LNCAP (cell line): ENCODE measurements around the gene PTPRF.

ENCODE experiments used
- TF ChIP-seq, protein P1 (sequence below): fragments of 450-650 bp; IDR thresholded peaks from 2 replicates; pipeline ENCODE4 v1.5.1; 2017; ENCODE audit warnings: mild to moderate bottlenecking

Gene PTPRF

DNA sequence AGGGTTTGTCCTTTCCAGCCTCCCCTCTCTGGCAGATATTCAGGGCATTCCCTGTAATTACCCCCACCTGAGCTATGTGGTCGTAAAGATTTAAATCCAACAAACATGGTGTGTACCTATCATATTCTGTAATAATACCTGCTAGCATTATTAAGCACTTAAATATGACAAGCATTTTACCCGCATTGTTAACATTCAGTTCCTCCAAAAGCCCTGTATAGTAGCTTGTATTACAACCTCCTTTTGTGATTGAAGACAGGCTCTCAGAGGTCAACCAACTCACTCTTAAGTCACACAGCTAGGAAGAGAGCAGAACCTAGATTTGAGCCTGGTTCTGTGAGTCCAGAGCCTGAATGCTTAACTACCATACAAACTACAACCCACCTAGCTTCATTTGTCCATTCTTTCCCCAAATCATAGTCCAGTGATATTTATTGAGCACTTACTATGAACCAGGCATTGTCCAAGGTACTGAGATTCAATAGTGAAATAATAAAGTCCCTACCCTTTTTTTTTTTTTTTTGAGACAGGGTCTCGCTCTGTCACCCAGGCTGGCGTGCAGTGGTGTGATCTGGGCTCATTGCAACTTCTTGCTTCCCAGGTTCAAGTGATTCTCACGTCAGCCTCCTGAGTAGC, 105.4 kb downstream of the PTPRF start:
- TF ChIP-seq, protein P1, sequence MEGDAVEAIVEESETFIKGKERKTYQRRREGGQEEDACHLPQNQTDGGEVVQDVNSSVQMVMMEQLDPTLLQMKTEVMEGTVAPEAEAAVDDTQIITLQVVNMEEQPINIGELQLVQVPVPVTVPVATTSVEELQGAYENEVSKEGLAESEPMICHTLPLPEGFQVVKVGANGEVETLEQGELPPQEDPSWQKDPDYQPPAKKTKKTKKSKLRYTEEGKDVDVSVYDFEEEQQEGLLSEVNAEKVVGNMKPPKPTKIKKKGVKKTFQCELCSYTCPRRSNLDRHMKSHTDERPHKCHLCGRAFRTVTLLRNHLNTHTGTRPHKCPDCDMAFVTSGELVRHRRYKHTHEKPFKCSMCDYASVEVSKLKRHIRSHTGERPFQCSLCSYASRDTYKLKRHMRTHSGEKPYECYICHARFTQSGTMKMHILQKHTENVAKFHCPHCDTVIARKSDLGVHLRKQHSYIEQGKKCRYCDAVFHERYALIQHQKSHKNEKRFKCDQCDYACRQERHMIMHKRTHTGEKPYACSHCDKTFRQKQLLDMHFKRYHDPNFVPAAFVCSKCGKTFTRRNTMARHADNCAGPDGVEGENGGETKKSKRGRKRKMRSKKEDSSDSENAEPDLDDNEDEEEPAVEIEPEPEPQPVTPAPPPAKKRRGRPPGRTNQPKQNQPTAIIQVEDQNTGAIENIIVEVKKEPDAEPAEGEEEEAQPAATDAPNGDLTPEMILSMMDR: no peak

DNA sequence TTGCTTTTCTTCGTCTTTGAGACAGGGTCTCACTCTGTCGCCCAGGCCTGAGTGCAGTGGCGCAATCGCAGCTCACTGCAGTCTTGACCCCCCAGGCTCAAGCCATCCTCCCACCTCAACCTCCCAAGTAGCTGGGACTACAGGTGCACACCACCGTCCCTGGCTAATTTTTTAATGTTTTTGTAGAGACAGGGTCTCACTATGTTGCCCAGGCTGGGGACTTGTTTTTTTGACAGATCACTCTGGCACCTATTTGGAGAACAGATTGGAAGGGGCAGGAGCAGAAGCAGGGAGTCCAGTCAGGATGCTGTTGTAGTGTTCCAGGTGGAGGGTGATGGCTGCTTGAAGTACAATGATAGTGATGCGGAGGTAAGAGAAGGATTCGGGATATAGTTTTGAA, 106.6 kb downstream of the PTPRF start:
- TF ChIP-seq, protein P1: no peak

DNA sequence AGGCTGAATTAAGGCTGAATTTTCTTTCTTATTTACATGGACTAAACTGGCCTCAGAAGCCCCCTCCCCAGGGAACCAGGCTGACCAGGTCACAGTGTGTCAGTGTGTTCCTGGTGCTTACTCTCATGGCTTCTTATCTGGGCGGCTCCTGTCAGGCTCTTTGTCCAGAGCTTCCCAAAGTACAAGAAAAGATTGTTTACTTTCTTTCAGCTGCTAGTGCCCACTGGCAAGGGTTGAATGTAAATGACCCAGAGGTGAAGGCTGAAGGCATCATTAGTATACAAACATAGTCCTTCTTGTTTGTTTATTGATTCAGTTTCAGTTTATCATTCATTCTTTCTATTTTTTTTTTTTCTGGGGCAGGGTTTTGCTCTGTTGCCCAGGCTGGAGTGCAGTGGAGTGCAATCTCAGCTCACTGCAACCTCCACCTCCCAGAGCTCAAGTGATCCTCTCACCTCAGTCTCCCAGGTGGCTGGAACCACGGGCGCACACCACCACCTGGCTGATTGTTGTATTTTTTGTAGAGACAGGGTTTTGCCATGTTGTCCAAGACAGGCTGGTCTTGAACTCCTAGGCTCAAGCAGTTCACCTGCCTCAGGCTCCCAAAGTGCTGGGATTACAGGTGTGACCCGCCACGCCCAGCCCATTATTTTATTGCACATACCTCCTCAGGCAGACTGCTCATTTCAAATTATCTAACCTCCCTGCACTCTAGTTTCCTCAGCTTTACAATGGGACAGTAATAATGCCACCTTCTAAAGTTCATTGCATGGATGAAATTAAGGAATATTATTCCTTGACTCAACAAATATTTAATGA, 109.5 kb downstream of the PTPRF start:
- TF ChIP-seq, protein P1: no peak

GRCh38 chr1:43644558-43644957, 113.9 kb downstream of the PTPRF start:
- TF ChIP-seq, protein P1: no peak

- TF ChIP-seq, protein P1: no peak
Observed at GRCh38 chr1:43645461-43645860, 114.8 kb downstream of the PTPRF start.

DNA sequence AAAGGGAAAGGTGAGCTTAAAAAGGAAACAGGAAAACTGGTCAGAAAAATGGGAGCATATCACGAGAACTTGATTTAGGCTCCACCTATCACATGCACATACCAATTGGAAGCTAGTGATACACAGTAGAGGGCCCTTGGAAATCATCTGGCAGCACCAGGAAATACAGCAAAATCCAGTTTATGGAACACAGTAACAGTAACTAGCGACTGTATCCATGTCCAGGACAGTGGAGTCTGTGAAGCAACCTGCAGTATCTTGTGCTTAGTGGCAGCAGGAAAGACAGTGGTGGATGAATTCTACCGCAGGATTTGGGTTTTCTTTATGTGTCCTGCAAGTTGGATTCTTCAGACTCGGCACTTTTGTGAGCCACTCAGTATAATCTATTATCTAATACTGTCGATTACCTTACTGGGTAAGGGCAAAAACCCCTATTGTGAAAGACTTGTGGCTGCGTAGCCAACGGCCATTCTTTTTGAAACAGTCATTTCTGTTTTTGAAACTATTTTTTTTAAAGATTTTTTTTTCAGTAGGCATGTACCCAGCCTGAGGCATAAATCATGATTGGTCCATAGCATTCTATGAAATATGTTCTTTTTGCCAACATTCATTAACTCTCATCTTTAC, 117.7 kb downstream of the PTPRF start:
- TF ChIP-seq, protein P1: no peak

DNA sequence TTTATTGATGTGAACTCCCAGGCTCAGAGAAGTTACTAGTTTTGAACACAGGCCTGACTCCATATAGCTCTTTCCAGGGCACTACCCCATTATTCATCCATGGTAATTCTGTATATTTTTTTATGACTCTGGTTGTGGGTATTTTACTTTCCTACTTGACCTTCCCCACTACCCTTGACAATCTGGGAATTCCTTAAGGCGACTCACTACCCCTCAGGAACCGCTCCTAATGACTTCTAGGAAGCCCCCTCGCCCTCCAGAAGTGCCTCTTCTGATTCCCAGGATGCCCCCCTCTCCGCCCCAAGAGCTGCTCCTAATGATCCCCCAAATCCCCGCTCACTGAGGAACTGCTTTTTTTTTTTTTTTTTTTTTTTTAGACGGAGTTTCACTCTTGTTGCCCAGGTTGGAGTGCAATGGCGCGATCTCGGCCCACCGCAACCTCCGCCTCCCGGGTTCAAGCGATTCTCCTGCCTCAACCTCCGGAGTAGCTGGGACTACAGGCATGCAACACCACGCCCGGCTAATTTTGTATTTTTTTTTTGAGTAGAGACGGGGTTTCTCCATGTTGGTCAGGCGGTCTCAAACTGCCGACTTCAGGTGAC, 118.3 kb downstream of the PTPRF start:
- TF ChIP-seq, protein P1: no peak
